ENCODE data around the gene METTL25B. TPM values are rescaled to one million over a fixed set of nuclear protein-coding genes. Genes with fewer than 3 reads are reported as not detected.

The METTL25B gene
- total and polyA plus RNA-seq, 8 donors = 16.8 to 64.9 (median 19.6) TPM

GRCh38 chr1:156693848-156694689, 34.2 kb upstream of the METTL25B start:
- peak in 1 of 6 donors; percentile 51 for DNase-seq
- intact Hi-C loops (cut with DNase I) = loop anchor here in 2 of 3 donors (5.0 kb wide), 1 partner anchor 33 kb away; the partner anchor contains the start of genes ISG20L2 (in 2 of the 2) and METTL25B (in 2 of the 2)
- Histone ChIP-seq H3K36me3 (no peaks in the 10 kb centered on the region), H3K4me1 (peaks cover 5 to 12% (median 9%) of the 10 kb centered on the region in 3 donors), H3K4me3 (no peak overlapping the region), H3K27me3 (no peaks in the 10 kb centered on the region), H3K27ac (no peak overlapping the region), H3K9me3 (no peaks in the 10 kb centered on the region)
- peak in 2 of 4 donors; percentile 29 to 46 for ATAC-seq
- no peak for TF ChIP-seq CTCF (IDR thresholded peaks at IDR 0.05)
- WGBS, 2 donors = 76 to 80% methylated on average over 12 of the region's 12 CpGs
- no peak for FAIRE-seq

GRCh38 chr1:156694690-156694962, 33.6 kb upstream of the METTL25B start:
- peaks cover 5 to 12% (median 9%) of the 10 kb centered on the region in 3 donors for H3K4me1 ChIP-seq
- no peaks in the 10 kb centered on the region for H3K36me3 ChIP-seq
- no peaks in the 10 kb centered on the region for H3K27me3 ChIP-seq
- WGBS, 2 donors = 89 to 96% methylated on average over 5 of the region's 5 CpGs
- H3K4me3 ChIP-seq = no peak overlapping the region
- no peak for FAIRE-seq
- peak in 1 of 6 donors; percentile 6 for DNase-seq
- H3K9me3 ChIP-seq = no peaks in the 10 kb centered on the region
- no peak for TF ChIP-seq CTCF (IDR thresholded peaks at IDR 0.05)
- ATAC-seq = no peak
- H3K27ac ChIP-seq = no peak overlapping the region
- intact Hi-C loops (cut with DNase I) = loop anchor here in 2 of 3 donors (5.0 kb wide), 1 partner anchor 33 kb away; the partner anchor contains the start of genes ISG20L2 (in 2 of the 2) and METTL25B (in 2 of the 2)

- TF ChIP-seq CTCF (IDR thresholded peaks at IDR 0.05) = no peak
- FAIRE-seq (no peak), DNase-seq (no peak), ATAC-seq (no peak)
- intact Hi-C loops (cut with DNase I) = no loop called here
- Histone ChIP-seq H3K27ac (no peak overlapping the region), H3K4me3 (no peak overlapping the region), H3K36me3 (no peaks in the 10 kb centered on the region), H3K27me3 (no peaks in the 10 kb centered on the region), H3K4me1 (peaks cover 5 to 9% (median 9%) of the 10 kb centered on the region in 3 donors), H3K9me3 (no peaks in the 10 kb centered on the region)
- WGBS, 2 donors = 85 to 92% methylated on average over 8 of the region's 8 CpGs
Measured at GRCh38 chr1:156696755-156697154, 31.5 kb upstream of the METTL25B start.

- no peaks in the 10 kb centered on the region for H3K27me3 ChIP-seq
- FAIRE-seq (no peak), ATAC-seq (no peak), DNase-seq (no peak)
- no peak overlapping the region for H3K27ac ChIP-seq
- no peak overlapping the region for H3K4me3 ChIP-seq
- 77 to 80% methylated on average over 8 of the region's 8 CpGs for WGBS, 2 donors
- intact Hi-C loops (cut with DNase I) = no loop called here
- peaks cover 3 to 5% (median 5%) of the 10 kb centered on the region in 3 donors for H3K4me1 ChIP-seq
- H3K36me3 ChIP-seq = no peaks in the 10 kb centered on the region
- H3K9me3 ChIP-seq = no peaks in the 10 kb centered on the region
- TF ChIP-seq CTCF (IDR thresholded peaks at IDR 0.05) = no peak
Measured at GRCh38 chr1:156697481-156697880, 30.8 kb upstream of the METTL25B start.

GRCh38 chr1:156698995-156699394, 29.3 kb upstream of the METTL25B start:
- Histone ChIP-seq H3K27me3 (peaks cover 0 to 6% (median 0%) of the 10 kb centered on the region in 4 donors), H3K4me1 (no peaks in the 10 kb centered on the region), H3K9me3 (no peaks in the 10 kb centered on the region), H3K36me3 (no peaks in the 10 kb centered on the region), H3K4me3 (no peak overlapping the region), H3K27ac (no peak overlapping the region)
- FAIRE-seq (no peak), ATAC-seq (no peak), DNase-seq (no peak)
- 76 to 77% methylated on average over 1 of the region's 1 CpG for WGBS, 2 donors
- TF ChIP-seq CTCF (IDR thresholded peaks at IDR 0.05) = no peak
- intact Hi-C loops (cut with DNase I) = no loop called here

All from pancreas (tissue), 10 donors.